HS-5 (cell line): ENCODE data around the gene ZNF76.

Source experiments
- DNase-seq: peaks from one replicate; pipeline ENCODE4 v3.0.0-alpha.2; 2012; ENCODE audit warnings: low read depth

The ZNF76 gene

DNA sequence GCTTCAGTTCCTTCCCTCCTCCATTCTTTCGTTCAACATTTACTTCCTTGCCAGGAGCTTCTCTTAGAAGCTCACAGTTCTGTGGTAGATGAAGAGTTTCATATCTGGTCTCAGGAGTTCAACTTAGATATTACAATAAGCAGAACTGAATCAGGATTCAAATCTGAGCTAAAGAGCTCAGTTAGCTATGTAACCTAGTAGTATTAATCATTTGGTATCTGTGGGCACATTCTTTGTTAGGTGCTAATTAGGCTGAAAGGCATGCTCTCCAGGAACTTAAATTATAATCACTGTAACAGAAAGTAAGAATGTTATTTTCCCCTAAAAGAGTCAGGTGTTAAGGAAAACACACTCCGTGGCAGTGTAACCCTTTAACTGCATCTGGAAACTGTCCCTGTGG lies 8.4 kb downstream of the ZNF76 start:
- DNase-seq: no peak

DNA sequence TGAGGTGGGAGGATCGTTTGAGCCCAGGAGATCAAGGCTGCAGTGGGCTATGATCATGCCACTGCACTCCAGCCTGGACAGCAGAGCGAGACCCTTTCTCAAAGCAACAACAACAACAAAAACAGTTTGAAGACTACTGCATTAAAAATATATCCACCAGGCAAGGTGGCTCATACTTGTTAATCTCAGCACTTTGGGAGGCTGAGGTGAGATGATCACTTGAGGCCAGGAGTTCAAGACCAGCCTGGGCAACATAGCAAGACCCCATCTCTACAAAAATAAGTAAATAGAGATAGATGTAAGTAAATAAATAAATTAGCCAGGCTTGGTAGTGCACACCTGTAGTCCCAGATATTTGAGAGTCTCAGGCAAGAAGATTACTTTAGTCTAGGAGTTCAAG lies 12.5 kb downstream of the ZNF76 start:
- no peak for DNase-seq

DNA sequence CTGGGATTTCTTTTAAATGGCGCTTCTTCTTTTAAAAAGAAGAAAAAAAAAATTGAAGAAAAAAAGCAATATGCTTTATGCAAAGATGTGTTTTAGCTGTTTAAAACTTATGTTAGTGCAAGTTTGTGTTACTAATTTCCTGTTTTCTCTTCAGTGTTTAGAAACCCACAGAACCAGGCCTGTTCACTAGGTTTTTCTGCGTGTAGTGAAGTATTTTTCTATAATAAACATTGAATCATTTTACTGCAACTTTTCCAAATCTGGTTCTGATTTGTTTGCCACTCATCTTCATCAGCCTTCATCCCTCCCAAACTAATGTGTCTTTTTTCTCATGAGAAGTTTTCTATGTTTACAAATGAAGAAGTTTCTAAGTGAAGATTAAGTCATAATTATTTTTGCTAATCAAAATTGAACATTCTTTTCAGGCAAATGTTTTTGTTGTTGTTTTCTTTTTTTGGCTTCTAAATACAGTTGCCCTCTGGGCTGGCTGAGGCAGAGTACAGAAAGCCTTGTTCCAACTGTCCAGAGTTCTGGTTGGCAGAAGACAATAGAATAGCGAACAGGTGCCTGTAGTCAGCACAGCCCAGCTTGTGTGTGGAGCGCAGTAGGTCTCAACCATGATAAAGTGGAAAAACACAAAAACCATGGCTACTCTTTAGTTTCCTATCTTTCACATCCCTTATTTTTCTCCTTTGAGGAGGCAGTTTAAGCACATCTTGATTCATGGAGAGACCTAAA lies 14.5 kb downstream of the ZNF76 start:
- no peak for DNase-seq

DNA sequence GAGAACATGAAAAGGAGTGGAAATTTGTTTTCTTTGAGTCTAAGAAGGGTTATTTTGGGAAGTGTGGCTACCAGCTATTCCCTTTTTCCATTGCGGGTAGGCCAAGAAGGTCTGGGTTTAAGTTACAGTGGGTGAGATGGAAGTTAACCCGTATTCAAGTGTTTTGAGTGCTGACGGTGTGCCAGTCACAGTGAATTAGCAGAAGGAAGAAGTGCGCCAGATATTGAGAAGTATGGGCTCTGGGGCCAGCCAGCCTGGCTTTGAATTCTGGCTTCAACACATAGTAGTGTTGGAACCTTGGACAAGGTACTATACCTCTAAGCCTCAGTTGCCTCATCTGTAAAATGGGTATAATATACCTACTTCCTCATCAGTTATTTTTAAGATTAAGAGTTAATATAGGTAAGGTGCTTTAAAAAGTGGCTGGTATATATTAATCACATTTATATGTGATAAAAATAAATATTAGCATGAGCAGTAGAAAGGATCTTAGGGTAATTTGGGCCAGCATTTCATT lies 16.3 kb downstream of the ZNF76 start:
- no peak for DNase-seq

DNA sequence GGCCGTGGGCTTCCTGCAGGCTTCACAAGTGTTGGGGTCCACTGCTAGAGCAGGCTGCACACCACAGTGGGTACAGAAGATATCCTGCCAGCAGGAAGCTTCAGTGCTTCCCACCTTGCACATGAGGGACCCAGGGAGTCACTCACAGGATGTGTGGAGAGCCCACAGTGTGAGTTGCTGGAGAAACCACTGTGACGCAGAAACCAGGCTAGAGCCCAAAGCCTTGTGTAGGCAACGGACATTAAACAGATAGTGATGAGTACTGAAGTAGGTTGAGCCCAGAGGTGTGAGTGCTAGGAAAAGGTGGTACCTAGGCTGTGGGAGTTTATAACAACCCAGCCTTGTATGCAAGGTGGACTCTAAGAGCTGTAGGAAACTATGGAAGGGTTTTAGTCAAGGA lies 19.2 kb downstream of the ZNF76 start:
- no peak for DNase-seq

DNA sequence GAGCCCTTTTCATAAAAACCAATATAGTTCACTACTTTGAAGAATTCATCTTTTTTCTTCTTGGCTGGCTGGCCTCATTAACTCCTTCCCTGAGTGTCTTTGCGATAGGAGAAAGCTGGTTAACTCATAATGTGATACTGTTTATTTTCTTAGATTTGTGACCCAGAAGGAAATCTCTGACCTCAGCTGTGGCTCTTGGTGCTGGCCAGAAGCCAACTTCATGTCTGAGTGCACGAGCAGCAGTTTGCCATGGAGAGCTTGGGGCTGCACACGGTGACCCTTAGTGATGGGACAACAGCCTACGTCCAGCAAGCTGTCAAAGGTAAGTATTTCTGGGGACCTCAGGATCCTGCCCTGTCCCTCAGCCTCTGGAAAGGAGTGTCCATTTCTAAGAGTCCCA lies 21.4 kb downstream of the ZNF76 start:
- DNase-seq: no peak

DNA sequence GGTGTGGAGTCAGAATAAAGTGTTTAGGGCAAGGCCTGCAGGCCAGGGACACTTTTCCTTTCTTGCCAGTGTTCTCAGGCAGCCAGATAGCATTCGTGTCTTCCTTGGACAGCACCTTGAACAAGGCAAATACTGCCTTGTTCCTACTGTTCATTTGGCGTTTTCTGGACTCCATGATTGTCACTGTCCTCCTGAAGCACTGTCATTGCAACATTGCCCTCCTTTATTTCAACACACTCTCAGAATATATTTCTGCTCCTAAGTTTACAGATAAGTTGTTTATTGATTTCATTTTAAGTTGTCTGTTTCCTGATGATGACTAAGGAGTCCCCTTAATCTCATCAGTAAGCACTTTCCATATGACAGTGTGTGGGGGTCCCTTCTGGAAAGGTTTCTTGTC lies 22.9 kb downstream of the ZNF76 start:
- DNase-seq: no peak

DNA sequence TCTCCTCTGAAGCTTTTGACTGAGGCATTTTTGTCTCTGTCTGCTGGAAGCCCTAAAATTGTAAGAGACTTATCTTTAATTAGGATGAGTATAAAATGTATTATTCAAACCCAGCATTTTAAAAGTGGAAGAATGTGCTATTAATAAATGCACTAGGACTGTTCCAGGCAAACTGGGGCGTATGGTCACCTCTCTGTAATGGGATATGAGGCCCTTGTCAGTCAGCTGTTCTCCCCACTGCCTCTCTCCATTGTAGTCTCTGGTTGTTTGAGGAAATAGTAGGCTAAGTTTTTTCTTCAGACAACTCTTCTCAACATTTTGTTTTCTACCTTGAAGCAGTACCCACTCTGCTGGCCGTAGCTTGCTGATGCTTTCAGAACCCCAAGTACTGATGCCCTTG lies 23.8 kb downstream of the ZNF76 start:
- no peak for DNase-seq

DNA sequence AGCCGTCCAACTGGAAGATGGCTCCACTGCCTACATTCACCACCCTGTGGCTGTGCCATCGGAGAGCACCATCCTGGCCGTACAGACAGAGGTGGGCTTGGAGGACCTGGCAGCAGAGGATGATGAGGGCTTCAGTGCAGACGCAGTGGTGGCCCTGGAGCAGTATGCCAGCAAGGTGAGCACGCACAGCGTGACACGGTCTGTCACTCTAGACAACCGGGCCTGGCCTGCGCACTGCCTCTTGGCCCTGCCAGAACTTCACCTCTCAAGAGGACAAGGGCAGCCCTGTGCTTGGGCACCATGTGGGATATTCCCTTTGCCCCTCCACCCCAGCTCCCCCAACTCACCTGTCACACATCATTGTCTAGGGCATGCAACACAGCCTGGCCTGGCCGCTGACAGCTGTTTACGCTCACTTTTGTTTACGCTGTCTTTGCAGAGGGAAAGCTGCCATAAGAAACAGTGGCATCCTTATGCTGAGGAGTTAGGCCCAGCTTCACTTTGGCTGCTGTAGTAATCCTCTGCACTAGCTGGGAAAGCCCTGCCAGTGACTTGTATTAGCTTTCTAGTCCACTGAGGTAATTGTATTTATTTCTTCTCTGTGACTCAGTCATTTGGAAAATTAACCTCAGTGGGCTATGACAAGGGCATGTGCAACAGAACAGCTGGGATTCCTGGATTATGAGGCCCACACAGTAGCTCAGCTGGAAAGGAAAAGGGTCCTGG lies 28.3 kb downstream of the ZNF76 start:
- DNase-seq: no peak

DNA sequence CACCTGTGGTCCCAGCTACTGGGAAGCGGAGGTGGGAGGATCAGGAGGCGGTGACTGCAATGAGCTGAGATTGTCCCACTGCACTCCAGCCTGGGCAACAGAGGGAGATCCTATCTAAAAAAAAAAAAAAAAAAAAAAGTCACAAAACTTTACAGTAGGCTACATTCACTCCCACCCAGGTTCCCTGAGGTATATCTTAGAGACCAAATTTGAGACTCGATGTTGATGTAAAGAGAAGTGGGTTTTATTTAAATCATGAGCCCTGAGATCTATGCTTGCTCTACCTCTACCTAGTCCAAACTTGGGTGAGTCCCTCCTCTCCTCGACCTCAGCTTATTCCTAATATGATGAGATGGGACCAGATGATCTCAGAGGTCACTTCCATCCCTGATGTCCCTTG lies 29.3 kb downstream of the ZNF76 start:
- no peak for DNase-seq

DNA sequence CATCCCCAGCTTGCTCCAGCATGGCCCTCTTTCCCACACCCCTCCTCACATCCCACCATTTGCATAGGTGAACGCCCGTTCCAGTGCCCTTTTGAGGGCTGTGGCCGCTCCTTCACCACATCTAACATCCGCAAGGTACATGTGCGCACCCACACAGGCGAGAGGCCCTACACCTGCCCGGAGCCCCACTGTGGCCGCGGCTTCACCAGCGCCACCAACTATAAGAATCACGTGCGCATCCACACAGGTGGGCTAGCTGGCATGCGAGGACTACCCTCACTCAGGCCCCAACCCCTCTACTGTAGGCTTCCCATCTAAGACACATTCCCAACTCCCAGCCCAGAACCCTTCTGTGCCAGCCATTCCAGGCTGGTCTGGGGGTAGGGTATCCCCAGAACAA lies 32.0 kb downstream of the ZNF76 start:
- DNase-seq: no peak

DNA sequence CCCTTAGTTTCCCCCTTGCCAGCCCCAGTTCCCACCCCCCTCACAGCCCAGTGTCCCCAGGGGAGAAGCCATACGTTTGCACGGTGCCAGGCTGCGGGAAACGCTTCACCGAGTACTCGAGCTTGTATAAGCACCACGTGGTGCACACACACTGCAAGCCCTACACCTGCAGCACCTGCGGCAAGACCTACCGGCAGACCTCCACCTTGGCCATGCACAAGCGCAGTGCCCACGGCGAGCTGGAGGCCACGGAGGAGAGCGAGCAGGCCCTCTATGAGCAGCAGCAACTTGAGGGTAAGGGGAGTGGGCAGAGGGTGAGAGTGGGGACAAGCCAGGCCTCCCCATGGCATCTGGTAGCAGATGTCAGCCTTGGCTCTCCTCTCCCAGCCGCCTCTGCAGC lies 33.0 kb downstream of the ZNF76 start:
- no peak for DNase-seq

DNA sequence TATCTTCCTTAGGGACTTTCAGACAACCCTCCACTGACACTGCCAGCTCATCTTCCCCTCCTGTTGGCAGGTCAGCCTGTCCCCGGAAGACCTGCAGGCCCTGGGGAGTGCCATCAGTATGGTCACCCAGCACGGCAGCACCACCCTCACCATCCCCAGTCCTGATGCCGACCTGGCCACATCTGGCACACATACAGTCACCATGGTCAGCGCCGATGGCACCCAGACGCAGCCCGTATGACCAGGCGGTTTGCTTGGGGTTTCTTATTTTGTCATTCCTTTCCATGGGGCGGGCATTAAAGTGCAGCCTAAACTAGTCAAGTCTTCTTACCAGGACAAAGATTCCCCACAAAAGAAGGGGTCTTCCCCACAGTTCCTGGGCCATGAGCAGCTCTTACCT lies 34.1 kb downstream of the ZNF76 start:
- no peak for DNase-seq

DNA sequence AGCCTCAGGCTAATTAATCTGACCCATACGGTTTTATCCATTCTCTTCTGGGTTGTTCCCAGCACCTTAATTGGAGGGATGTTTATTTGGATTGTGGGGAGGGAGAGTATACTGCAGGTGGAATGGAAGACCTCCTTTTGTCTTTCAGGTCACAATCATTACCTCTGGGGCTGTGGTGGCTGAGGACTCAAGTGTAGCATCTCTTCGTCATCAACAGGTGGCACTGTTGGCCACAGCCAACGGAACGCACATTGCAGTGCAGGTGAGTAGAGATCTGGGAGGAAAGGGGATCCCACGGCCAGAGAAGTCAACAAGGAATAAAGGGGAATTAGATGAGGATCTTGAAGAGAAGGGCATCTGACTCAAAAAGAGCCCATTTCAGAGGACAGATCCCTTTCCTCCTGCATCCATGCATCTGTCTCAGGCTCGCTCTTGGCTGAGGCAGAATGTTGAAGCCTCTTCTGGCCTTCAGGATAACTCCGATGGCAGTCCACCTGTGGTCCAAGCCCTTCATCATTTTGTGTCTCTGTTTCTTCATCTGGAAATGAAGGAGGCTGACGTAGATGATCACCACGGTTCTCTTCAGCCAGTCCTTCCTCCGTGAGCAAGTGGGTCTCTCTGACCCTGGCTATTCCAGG lies 34.9 kb downstream of the ZNF76 start:
- no peak for DNase-seq

DNA sequence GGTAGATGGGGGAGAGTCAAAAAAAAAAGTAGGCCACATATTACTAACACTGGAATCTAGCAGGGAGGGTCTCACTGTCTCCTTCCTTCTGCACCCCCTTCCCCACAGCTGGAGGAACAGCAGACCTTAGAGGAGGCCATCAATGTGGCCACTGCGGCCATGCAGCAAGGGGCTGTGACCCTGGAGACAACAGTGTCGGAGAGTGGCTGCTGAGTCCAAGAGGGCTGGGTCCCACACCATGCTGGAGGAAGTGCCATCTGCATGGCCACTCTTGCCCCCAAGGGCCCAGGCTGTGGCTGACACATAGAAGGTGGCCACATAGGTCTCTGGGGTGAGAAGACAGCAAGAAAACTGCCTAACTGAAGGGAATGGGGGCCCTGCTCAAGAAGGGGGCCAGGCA lies 35.5 kb downstream of the ZNF76 start:
- DNase-seq: no peak

DNA sequence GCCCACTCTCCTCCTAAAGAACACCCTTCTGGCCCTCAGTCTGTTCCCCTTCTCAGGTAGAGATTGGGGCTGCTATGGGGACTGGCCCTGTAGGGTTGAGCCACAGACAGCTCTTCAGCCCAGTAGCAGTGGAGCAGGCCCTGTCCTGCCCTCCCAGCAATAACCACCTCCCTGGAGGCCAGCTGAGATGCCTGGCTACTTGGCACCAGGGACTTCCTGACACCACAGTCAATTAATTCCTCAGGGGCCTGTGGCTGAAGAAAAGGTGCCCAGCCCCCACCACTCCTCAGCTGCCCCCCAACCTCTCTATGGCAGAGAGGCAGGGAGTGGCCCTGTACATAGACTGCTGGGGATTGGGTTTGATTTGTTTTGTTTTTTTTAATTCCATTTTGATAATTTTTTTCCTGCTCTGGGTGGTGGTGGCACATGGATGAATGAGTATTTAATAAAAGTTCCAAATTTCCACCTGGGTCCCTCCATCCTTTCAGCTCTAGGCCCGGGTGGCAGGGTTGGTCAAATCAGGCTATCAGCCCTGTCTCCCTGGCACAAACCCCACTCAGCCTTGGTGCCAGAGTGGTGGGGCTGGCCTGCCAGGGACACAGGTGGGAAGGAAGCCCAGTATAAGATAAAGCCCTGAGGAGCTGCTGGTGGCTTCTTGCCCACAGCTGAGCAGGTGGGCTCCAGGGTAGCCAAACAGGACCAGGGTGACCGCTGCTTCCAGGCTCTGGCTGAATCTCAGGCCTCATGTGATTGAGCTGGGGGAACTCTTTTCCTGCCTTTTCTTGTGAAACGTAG lies 36.2 kb downstream of the ZNF76 start:
- DNase-seq: no peak

DNA sequence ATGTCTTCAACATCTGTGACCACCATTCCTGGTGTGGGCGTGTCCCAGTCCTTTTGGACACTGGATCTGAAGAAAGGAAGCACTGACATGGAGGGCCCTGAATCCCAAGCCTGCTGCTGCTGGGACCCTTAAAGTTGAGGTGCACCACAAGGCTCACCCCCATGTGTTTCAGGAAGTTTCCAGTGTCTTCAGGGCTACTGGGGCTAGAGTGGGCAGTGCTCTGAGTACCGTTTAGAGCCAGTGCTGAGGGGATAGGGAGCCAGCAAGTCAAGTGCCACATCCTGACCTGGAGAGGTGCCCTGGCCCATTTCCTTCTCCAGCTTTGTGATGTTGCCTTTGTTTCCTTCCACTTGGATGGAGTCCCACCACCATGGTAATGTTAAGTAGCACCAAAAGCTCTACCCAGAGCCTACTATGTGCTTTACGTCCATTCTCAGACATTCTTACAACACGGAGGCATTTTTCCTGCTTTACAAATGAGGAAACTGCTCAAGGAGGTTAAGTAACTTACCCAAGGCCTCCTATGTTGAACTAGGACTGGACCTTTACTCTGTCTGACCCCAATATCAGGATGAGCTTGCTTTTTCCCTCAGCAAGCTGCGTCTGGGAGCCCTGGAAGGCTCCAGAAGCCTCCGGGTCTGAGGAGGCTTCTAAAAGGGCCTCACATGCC lies 37.5 kb downstream of the ZNF76 start:
- no peak for DNase-seq

DNA sequence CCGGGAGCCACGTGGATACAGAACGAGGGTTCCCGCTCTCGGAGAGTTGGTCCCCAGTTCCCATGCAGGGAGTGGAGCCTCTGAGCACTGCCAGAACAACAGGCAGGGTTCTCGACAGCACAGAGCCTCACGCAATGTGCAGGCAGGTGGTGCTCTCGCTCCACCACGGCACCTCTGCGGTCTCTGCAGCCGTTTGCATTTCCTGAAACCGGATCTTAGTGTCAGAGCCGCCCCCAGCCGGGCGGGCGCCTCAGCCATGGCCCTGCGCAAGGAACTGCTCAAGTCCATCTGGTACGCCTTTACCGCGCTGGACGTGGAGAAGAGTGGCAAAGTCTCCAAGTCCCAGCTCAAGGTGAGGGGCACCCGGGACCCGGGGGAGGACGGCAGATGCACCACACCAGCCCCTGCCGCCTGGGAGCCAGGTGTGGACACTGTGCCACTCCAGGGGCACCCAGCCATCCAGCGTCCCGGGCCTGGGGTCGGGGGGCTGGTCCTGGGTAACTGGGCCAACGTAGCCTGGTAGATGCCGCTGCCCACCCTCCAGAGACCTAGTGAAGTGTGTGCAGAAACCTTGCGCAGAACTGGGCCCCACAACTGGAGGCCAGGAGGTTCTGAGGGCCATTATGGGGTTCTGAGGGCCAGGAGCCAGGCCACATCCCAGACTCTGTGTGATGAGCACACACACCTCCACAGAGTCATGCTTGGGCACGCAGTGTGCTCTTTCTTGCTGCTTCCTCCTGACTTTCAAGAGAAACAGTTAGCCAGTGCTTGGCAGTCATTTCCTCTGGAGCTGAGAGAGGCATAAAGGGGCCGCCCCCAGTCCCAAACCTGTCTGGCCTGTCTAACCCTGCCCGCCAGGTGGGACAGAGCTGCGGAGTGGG lies 38.3 kb downstream of the ZNF76 start, which contains the start of gene DEF6:
Gene DEF6 (plus strand): TSS at position 218 of the 881 bp plus-strand sequence. CDS start 39 bp downstream, at position 257.
- no peak for DNase-seq

DNA sequence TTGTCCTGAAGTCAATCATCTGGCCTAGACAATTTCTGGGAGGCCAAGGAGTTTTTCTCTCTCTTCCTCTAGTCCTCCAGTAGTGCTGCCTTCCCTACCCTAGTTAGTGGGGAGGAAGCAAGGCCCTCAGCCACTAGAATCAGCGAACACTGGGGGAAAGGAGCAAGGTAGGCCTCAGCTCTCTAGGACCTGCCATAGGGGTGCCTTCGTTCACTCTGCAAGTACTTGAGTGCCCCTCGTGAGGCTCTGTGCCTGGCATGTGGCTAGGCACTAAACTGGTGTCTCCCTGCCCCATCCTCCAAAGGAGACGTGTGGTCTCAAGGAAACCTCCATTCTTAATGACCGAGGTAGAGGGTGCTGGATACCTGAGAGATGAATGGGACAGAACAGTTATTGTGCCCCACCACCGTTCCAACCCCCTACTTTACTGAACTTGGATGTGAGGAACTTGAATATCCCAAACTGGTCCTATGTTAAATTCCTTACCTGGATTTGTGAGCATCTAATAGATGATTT lies 39.1 kb downstream of the ZNF76 start:
- DNase-seq: no peak

DNA sequence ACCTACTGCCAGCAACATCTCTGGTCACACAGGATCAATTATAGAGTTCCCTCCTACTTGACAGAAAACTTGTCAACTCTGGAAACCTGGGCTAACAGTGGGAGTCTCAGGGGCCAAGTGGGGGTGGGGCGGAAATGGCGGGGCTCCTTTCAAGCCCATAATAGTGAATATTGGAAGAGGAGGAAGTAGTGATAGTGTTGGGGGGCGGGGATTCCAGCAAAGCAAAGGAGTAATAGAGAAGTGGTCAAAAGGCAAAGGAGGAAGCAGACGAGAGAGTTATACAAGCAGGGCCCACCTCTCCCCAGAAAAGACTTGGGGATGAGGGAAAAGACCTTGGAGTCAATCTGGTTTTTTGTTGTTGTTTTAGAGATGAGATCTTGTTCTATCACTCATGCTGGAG lies 40.1 kb downstream of the ZNF76 start:
- DNase-seq: no peak
